GM12878 (cell line): ENCODE data around the gene PERCC1. TPM values are rescaled to one million over a fixed set of nuclear protein-coding genes. Genes with fewer than 3 reads are reported as not detected.

Source experiments
- ATAC-seq: fragments of 200-7000 bp; cut with Tn5 transposase; 3 replicates; pipeline ENCODE4 v1.9.1; 2020; ENCODE audit warnings: mild to moderate bottlenecking, moderate library complexity
- BruUV-seq: library from RNA; stranded (reverse); fragments of 400-500 nt; replicated peaks from 2 replicates; lab custom pipeline; 2021; lab: Mats Ljungman, UMichigan
- CTCF ChIA-PET: fragments of 300-600 bp; sonication (Branson Sonifier 250); formaldehyde crosslinking; extraction: SDS; loops from one replicate; lab custom pipeline; 2021; ENCODE audit warnings: inconsistent platforms; lab: Yijun Ruan, JAX
- POLR2A ChIA-PET: fragments of 350-600 bp; formaldehyde crosslinking; extraction: SDS; loops from one replicate; lab custom pipeline; 2021; ENCODE audit warnings: inconsistent platforms; lab: Charles Lee
- RAD21 ChIA-PET: fragments of 300-600 bp; sonication (Branson Sonifier 250); formaldehyde crosslinking; loops from one replicate; lab custom pipeline; 2023; ENCODE audit warnings: antibody characterized with exemption; ENCODE audit not compliant: unreplicated experiment; lab: Charles Lee
- SMC1A ChIA-PET: fragments of 300-600 bp; sonication (Branson Sonifier 250); formaldehyde crosslinking; loops from one replicate; lab custom pipeline; 2023; ENCODE audit not compliant: unreplicated experiment, uncharacterized antibody; lab: Charles Lee
- DNase-seq: peaks from one replicate; pipeline ENCODE4 v3.0.0-alpha.2; 2011; ENCODE audit warnings: low read depth, low spot score
- FAIRE-seq: peaks from 3 replicates; lab custom pipeline; 2011; peaks lifted over from hg19 to GRCh38; lab: Jason Lieb, UNC
- H2AFZ ChIP-seq: 2 replicates; pipeline ENCODE4 v1.6.0; 2011; ENCODE audit warnings: low read depth, low read length, control low read depth; ENCODE audit not compliant: control insufficient read depth
- H3K27ac ChIP-seq: 2 replicates; pipeline ENCODE4 v1.5.1; 2011; ENCODE audit warnings: control low read depth; ENCODE audit not compliant: control insufficient read depth, insufficient read depth
- H3K27me3 ChIP-seq, 2 experiments: replicated peaks in 1 of 2; 2 replicates each; pipeline versions ENCODE4 v1.6.0 to v1.6.1; 2011; ENCODE audit warnings: low read length in 1 of 2; ENCODE audit not compliant: control insufficient read depth in 2 of 2, insufficient read depth in 2 of 2
- H3K36me3 ChIP-seq, 2 experiments: 2 replicates each; pipeline ENCODE4 v1.5.1; 2011; ENCODE audit warnings: low read length in 1 of 2; ENCODE audit not compliant: control insufficient read depth in 2 of 2, insufficient read depth in 2 of 2
- H3K4me1 ChIP-seq: 2 replicates; pipeline ENCODE4 v1.6.1; 2011; ENCODE audit warnings: mild to moderate bottlenecking, low read length, moderate library complexity, mixed read lengths; ENCODE audit not compliant: control insufficient read depth, insufficient read depth
- H3K4me2 ChIP-seq: 2 replicates; pipeline ENCODE4 v1.6.0; 2011; ENCODE audit warnings: control low read depth; ENCODE audit not compliant: control insufficient read depth, insufficient read depth
- H3K4me3 ChIP-seq: fragments of 200-600 bp; sonication (generic); 2 replicates; pipeline ENCODE4 v1.5.1; 2016
- H3K79me2 ChIP-seq: 2 replicates; pipeline ENCODE4 v1.6.0; 2011; ENCODE audit warnings: low read length; ENCODE audit not compliant: control insufficient read depth, insufficient read depth
- H3K9ac ChIP-seq: 2 replicates; pipeline ENCODE4 v1.8.0; 2011; ENCODE audit warnings: low read length, control low read depth, mixed read lengths; ENCODE audit not compliant: control insufficient read depth, insufficient read depth
- H3K9me3 ChIP-seq: replicated peaks from 3 replicates; pipeline ENCODE4 v1.5.1; 2011; ENCODE audit warnings: mild to moderate bottlenecking, low read length; ENCODE audit not compliant: control insufficient read depth, insufficient read depth
- H4K20me1 ChIP-seq: 2 replicates; pipeline ENCODE4 v1.6.0; 2011; ENCODE audit not compliant: control insufficient read depth, insufficient read depth
- GABPA ChIP-seq: IDR thresholded peaks from 2 replicates; pipeline ENCODE4 v1.6.1; 2014; ENCODE audit warnings: antibody characterized with exemption, low read depth, mild to moderate bottlenecking, inconsistent platforms
- KLF5 ChIP-seq: fragments of 450-650 bp; IDR thresholded peaks from 2 replicates; pipeline ENCODE4 v1.6.1; 2014; ENCODE audit warnings: mild to moderate bottlenecking; ENCODE audit not compliant: partially characterized antibody
- RAD21 ChIP-seq: IDR thresholded peaks from 2 replicates; pipeline ENCODE4 v1.6.1; 2011; ENCODE audit warnings: mild to moderate bottlenecking, low read depth, low read length, moderate library complexity; ENCODE audit not compliant: insufficient read depth
- WGBS: methylation state at CpG from one replicate; pipeline ENCODE4 v1.1.6; 2016; ENCODE audit warnings: low lambda C conversion rate; ENCODE audit not compliant: insufficient replicate concordance, insufficient coverage; ENCODE audit errors: missing lambda C conversion rate; 5-methylcytosine and 5-hydroxymethylcytosine counted together
- in situ Hi-C: fragments of 300-500 bp; cut with MboI; formaldehyde crosslinking; loops from 9 replicates; pipeline ENCODE4 v1.14.3; 2018; ENCODE audit warnings: mixed read lengths
- intact Hi-C: fragments of 100-400 bp; cut with micrococcal nuclease; formaldehyde crosslinking; loops from one replicate; pipeline ENCODE4 v1.14.2; 2022; ENCODE audit not compliant: unreplicated experiment
- polyA plus RNA-seq, 11 experiments: library from polyadenylated mRNA; depleted of rRNA in 4 of 11; unstranded in 6 of 11; stranded (reverse) in 5 of 11; fragments of >200 nt; fragmentation: Nextera tagmentation in 4 of 11; fragmentation: Illumina TruSeq in 1 of 11; extraction: Ambion mirVana in 4 of 11; extraction: Trizol in 1 of 11; gene quantifications; 1 replicate in 1 of 11; 2 replicates in 10 of 11; pipeline versions ENCODE4 v1.2.1 to v1.2.3, GENCODE V29; 2011 to 2016; ENCODE audit warnings: inconsistent platforms in 2 of 11, missing spikeins in 2 of 11, low read depth in 1 of 11
- total RNA-seq, 4 experiments: library from RNA; depleted of rRNA in 3 of 4; stranded (reverse); fragments of >200 nt in 3 of 4; fragmentation: Illumina TruSeq in 1 of 4; extraction: Trizol in 1 of 4; gene quantifications; 2 replicates each; pipeline versions ENCODE4 v1.2.1 to v1.2.3, GENCODE V29; 2013 to 2021
- TF ChIP-seq, protein P1 (sequence below): IDR thresholded peaks from 2 replicates; pipeline ENCODE4 v1.6.1; 2011; ENCODE audit warnings: borderline replicate concordance, low read depth, mild to moderate bottlenecking, moderate library complexity, low read length; ENCODE audit not compliant: insufficient read depth, poor library complexity, severe bottlenecking

The PERCC1 gene
- total and polyA plus RNA-seq, 10 of the 15 experiments (the other 5 are each of a cell fraction or from before 2014, with no cell fraction given) = not detected

GRCh38 chr16:1395444-1396031 lies 35.3 kb upstream of the PERCC1 start:
- H2AFZ ChIP-seq = no peak overlapping the region
- ChIA-PET POLR2A (no interaction called here), RAD21 (no interaction called here), CTCF (no interaction called here), SMC1A (no interaction called here)
- H3K9ac ChIP-seq = no peak overlapping the region
- no TSS peak for BruUV-seq
- no peak overlapping the region for H3K4me3 ChIP-seq
- H3K4me2 ChIP-seq = no peak overlapping the region
- DNase-seq (no peak), ATAC-seq (no peak), FAIRE-seq (no peak)
- no peaks in the 10 kb centered on the region for H3K4me1 ChIP-seq
- no peaks in the 10 kb centered on the region for H4K20me1 ChIP-seq
- H3K9me3 ChIP-seq = no peaks in the 10 kb centered on the region
- H3K36me3 ChIP-seq = no peaks in the 10 kb centered on the region; a peak in 1 of 4 replicates
- no peak overlapping the region for H3K27ac ChIP-seq
- intact Hi-C loops (no loop called here), in situ Hi-C loops (no loop called here)
- H3K27me3 ChIP-seq = no peaks in the 10 kb centered on the region
- no peaks in the 10 kb centered on the region for H3K79me2 ChIP-seq
- no peak for TF ChIP-seq RAD21
- TF ChIP-seq, protein P1, sequence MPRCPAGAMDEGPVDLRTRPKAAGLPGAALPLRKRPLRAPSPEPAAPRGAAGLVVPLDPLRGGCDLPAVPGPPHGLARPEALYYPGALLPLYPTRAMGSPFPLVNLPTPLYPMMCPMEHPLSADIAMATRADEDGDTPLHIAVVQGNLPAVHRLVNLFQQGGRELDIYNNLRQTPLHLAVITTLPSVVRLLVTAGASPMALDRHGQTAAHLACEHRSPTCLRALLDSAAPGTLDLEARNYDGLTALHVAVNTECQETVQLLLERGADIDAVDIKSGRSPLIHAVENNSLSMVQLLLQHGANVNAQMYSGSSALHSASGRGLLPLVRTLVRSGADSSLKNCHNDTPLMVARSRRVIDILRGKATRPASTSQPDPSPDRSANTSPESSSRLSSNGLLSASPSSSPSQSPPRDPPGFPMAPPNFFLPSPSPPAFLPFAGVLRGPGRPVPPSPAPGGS = peak; percentile 79
- 93% methylated on average over 22 of the region's 22 CpGs for WGBS

GRCh38 chr16:1397779-1398178 lies 33.1 kb upstream of the PERCC1 start:
- in situ Hi-C loops = no loop called here
- POLR2A ChIA-PET = no interaction called here
- no peaks in the 10 kb centered on the region; a peak in 2 of 4 replicates for H3K36me3 ChIP-seq

More at GRCh38 chr16:1397779-1398178, 33.1 kb upstream of the PERCC1 start:
- Histone ChIP-seq H4K20me1 (no peaks in the 10 kb centered on the region), H2AFZ (no peak overlapping the region), H3K4me2 (no peak overlapping the region), H3K4me1 (no peaks in the 10 kb centered on the region), H3K27me3 (no peaks in the 10 kb centered on the region), H3K9me3 (no peaks in the 10 kb centered on the region), H3K4me3 (no peak overlapping the region)
- intact Hi-C loops = no loop called here
- CTCF ChIA-PET = no interaction called here
- ATAC-seq = no peak
- FAIRE-seq = no peak
- RAD21 ChIA-PET = no interaction called here
- no TSS peak for BruUV-seq
- DNase-seq = no peak
- WGBS = 87% methylated on average over 16 of the region's 21 CpGs
- TF ChIP-seq GABPA (no peak), KLF5 (no peak)
- TF ChIP-seq, all 136 proteins: peak for 0
- no peaks in the 10 kb centered on the region for H3K79me2 ChIP-seq
- no peak overlapping the region for H3K9ac ChIP-seq
- H3K27ac ChIP-seq = no peak overlapping the region
- SMC1A ChIA-PET = no interaction called here
